HG02870 (cell line): ENCODE results near the gene HMOX1.

Experiments used
- ATAC-seq: cut with Tn5 transposase; IDR thresholded peaks from one replicate; pipeline ENCODE4 v1.9.1; 2021; ENCODE audit warnings: mild to moderate bottlenecking, moderate library complexity; ENCODE audit not compliant: unreplicated experiment

The HMOX1 gene

DNA sequence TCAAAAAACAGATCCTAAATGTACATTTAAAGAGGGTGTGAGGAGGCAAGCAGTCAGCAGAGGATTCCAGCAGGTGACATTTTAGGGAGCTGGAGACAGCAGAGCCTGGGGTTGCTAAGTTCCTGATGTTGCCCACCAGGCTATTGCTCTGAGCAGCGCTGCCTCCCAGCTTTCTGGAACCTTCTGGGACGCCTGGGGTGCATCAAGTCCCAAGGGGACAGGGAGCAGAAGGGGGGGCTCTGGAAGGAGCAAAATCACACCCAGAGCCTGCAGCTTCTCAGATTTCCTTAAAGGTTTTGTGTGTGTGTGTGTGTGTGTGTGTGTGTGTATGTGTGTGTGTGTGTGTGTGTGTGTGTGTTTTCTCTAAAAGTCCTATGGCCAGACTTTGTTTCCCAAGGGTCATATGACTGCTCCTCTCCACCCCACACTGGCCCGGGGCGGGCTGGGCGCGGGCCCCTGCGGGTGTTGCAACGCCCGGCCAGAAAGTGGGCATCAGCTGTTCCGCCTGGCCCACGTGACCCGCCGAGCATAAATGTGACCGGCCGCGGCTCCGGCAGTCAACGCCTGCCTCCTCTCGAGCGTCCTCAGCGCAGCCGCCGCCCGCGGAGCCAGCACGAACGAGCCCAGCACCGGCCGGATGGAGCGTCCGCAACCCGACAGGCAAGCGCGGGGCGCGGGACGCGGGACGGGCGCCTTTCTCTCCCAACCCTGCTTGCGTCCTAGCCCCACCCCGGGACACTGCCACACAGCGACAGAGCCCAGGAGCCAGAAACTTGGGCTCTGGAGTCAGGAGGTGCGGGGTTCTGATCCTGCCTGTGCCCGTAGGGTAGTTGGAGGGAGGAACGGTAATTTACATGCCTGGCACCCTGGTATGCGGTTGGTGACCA lies at the start of gene HMOX1:
TSS of gene HMOX1 (plus strand) at position 560 of the 887 bp plus-strand sequence. CDS start at position 638, 78 bp downstream.
- ATAC-seq, result peak; percentile 37

DNA sequence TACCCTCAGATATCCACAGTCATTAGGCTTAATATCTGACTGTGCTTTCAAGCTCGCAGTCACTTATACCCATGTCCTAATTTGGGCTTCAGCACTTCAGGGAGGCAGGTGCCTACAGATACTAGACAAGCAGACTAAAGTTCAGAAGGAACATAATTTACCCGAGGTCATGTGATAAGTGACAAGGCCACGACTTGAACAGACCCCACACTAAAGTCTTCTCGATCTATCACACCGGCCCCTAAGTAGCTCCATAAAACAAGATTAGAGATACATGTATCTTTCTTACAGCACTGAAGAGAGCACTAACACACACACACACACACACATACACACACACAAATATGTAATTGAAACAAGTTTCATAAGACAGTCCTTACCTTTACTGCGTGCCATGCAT lies 48.6 kb upstream of the HMOX1 start:
- no peak for ATAC-seq

DNA sequence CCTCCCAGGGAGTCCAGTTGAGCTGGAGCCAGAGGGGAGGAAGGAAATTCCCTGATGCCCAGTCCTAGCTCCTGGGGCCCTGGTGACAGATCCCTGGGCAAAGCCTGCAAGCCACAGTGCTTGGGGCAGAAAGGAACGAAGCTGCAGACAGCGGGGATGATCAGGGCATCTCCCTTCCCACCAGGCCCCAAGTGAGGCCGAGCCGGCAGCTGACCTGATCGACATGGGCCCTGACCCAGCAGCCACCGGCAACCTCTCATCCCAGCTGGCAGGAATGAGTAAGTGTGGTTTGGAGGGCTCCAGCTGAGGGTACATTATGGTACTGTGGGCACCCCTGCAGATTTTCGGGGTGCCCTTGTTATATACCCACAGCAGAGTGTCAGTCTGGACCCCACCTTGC lies 47.7 kb upstream of the HMOX1 start:
- no peak for ATAC-seq

- no peak for ATAC-seq
Measured at GRCh38 chr22:35334004-35334403, 46.9 kb upstream of the HMOX1 start.

DNA sequence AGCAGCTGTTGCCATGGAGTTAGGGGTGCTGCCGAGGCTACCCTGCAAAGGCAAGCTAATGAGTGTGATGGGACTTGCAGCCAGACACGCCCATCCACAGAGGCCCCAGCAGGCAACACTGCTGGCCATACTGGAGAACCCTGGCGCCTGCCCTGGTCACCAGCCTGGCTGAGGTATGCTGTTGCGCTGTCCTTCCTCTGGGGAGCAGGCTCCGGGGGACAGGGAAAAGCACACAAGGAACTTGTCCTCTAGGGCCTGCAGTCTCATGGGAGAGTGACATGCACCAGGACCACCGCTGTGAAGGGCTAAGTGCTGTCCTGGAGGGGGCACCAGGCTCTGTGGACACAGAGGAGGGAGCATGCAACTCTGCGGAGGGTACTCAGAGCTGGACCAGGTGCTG lies 45.4 kb upstream of the HMOX1 start:
- ATAC-seq, result no peak

- ATAC-seq, result no peak
Measured at GRCh38 chr22:35335936-35336781, 44.7 kb upstream of the HMOX1 start.

- no peak for ATAC-seq
Measured at GRCh38 chr22:35337932-35338331, 43.0 kb upstream of the HMOX1 start.

DNA sequence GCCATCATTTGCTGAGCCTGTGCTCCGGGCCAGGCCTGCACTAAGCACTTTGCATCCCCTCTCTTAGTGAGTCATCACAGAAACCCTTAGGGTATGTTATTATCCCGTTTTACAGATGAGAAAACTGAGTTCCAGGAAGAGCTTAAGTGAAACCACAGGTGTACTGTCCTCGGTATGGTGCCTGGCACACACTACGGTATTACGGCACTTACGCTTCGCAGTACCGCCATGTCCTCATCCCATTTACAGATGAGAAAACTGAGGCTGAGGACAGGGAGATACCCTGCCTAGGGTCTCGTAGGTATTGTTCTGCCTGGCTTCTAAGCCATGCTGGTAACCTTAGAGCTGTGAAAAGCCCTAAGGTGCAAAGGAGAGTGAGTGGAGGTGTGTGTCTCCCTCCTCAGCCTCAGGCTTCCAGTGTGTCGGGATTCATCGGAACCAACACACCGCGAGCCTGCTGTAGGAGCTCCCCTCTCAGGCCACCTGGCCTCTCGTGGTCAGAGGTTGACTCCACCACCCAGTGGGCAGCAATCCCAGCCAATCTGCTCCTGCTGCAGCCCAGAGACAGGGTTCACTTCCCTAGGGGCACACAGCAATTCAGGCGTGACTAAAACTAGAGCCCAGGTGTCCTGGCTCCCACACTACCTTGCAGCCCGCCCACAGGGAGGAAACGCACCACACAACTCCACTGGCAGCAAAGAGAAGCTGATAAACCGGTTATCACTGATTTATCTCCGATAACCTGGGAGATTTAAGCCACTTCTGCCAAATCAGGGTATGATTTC lies 39.6 kb upstream of the HMOX1 start:
- ATAC-seq, result no peak

DNA sequence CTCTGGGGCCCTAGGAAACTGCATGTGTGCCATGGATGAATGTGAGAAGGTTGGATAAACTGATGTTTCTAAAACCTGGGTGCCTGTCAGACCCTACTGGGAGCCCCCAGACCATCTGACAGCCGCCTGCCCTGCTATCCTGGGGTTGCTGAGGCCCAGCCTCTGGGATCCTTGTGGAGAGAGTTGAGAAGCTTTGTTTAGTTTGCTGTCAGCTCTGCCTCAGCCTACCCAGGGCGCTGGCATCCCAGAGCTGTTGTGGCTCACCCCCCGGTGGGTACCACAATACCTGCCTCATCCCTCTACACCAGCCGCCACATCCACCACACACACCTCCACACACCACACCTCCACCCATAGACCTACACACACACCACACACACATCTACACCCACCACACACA lies 38.5 kb upstream of the HMOX1 start:
- no peak for ATAC-seq

DNA sequence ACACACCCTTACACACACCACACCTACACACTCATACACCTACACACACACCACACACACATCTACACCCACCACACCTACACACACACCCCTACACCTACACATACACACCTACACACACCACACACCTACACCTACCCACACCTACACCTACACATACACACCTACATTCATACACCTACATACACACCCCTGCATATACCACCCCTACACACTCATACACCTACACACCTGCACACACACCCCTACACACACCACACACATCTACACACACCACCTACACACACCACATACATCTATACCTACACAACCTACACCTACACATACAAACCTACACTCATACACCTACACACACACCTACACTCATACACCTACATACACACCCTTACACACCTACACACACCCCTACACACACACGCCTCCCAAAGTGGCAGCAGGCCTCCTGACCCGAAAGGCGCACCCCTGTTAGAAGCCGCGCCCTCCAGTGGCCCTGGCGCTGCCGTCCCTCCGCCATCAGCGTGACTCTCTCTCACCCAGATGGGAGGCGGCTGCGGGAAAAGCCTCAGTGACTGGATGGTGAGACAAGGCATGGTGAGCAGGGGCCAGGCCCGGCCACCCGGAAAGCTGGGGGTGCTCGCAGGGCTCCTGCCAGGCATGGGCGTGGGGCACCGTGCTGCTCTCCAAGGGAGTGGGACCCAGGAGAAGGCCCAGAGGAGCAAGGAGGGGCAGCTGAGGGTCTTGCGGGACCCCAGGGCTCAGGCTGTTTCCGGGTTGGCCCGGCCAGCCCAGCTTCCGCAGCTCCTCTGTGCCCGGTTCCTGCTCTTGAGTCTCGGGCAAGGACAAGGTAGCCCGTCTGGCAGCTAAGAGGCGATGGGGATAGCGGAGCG lies 37.0 kb upstream of the HMOX1 start:
- ATAC-seq, result no peak

DNA sequence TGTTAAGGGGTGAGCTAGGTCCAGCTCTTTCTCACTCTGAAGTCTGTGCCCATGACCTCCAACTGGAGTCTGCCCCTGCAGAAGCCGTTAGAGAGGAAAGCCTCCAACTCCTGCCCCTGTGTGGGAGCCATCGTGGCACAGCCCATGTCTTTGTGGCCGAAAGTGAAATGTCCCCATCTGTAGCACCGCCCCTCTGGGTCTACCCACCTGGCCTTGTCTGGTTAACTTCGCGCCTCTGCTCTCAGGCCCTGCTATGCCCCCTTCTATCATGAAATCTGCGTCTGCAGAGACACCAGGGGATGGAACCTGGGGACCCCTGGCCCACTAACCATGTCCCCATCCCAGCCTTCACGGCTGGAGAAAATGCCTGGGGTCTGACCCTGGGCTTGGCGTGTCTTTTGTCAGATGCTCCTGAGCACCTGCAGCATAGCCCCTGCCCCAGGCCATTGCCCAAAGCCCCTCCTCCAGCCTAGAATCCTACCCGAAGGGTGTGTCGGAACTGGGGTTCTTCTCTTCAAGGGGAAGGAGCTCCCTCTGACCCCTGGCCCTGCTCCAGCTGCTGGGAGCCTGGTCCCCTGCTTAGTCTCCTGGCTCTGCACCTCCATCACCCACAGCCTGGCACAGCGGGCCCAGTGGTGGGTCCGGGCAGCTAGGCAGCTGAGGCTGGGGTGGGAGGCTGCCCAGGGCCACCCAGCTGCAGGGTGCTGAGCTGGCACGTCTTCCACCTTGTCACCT lies 35.8 kb upstream of the HMOX1 start:
- ATAC-seq, result no peak

- no peak for ATAC-seq
Measured at GRCh38 chr22:35345808-35346505, 34.9 kb upstream of the HMOX1 start.

DNA sequence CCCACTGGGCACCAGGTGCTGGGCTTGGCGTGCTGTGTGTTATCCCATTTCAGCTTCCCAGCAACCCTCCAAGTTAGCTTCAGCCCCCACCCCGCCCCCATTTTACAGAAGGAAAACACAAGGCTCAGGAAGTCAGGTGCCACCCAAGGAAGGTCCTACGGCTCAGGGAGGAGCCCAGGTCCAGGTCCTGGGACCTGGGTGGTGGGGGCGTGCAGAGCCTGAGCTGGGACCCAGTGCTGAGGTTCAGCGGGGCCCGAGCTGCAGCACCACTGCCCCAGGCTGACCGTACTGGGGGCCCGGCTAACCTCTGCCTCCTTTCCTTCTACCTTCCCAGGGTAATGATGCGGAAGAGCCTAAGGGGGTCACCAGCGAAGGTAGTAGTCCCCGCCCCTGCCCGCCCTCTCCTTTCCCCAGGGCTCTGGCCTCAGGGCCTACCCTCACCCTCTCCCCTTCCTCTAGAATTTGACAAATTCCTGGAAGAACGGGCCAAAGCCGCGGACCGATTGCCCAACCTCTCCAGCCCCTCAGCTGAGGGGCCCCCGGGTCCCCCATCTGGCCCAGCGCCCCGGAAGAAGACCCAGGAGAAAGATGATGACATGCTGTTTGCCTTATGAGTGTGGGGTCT lies 34.2 kb upstream of the HMOX1 start:
- ATAC-seq, result no peak

DNA sequence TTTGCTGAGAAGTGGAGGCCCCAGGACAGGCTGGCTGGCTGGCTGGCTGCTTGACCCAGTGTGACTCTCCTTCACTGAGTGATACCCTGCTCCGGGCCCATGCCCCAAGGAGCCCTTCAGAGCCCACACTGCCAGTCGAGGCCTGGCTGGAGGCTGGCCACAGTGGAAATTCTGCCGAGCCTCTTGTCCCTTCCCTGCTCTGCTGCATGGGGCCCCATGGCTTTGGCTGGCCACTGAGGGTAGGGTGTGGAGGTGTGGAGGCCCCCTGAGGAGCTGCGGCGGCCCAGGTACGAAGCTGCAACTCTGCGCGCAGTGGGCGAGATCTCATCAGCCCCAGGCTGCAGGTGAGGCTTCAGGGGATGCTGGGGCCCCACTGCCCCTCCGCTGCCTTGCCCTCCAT lies 33.4 kb upstream of the HMOX1 start:
- ATAC-seq, result no peak

DNA sequence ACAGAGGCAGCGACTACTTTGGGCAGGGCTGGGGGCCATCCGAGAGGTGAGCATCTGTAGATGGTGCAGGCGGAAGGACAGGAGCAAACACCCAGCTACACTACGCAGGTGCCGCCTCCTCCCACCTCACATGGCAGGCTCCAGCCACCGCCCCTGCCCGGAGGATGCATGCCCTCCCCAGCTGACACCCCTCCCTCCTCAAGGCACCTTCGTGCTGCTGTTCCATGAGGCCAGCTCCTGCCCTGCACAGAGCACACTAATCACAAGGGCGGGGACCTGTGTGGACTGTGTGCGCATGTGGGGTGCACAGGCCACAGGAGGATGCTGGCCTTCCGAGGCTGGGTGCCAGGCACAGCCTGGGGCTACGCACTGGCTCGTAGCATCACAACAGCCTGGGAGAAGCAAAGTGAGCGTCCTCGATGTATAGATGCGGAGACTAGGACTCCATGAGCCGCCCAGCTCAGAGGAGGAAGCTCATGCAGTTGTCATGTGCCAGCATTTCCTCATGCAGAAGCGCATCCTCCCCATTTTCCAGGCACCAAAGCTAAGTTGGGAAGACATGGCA lies 32.8 kb upstream of the HMOX1 start:
- no peak for ATAC-seq

GRCh38 chr22:35348703-35349102 lies 32.2 kb upstream of the HMOX1 start:
- no peak for ATAC-seq

DNA sequence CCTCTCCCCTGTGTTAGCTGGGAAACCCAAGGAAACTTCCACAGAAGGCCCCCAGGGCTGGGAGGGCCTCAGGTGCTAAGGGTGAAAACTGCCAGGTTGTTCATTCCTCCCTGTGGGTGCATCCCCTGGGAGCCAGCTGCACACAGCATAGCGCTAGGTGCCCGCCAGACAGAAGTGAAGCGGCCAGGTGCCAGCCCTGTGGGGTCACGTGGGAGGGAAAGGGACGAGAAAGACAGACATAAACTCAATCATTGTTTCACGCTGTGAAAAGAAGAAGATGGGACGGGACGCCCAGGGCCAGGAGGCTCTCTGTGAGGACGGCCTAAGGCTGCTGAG lies 31.6 kb upstream of the HMOX1 start:
- ATAC-seq, result no peak
